Fibroblast of lung (primary cell): Measurements from ENCODE around the gene ZNF548.

ENCODE experiments used
- EZH2 ChIP-seq: IDR thresholded peaks from 2 replicates; pipeline ENCODE4 v1.5.1; 2012; ENCODE audit warnings: low read length, control low read depth, mild to moderate bottlenecking; ENCODE audit errors: missing control alignments
- TF ChIP-seq, protein P1 (sequence below), 2 donors: IDR thresholded peaks in 1 of 2; conservative IDR thresholded peaks in 1 of 2; 1 replicate in 1 of 2; 2 replicates in 1 of 2; pipeline ENCODE4 v1.5.1; 2011 to 2012; ENCODE audit warnings: low read length in 2 of 2, control low read depth in 1 of 2, inconsistent platforms in 1 of 2, low read depth in 1 of 2, mild to moderate bottlenecking in 1 of 2

DNA sequence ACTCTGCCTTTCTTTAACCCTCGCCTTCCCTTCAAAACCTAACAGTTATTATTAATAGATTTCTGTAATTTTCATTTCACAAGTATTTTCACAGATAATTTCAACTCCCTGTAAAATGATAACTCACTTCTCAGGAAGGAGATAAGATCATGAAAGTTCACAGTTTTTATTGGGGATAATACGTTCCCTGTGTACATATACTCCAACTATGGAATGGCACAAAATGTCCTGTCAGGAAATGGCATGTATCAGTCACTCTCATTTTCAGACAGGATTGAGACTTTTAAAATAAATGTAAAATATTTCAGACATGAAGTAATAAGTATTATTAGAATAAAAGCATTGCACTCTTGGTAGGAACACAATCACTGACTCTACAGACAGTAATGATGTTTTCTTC is 27.2 kb upstream of the ZNF548 start:
- no peak for TF ChIP-seq EZH2
- TF ChIP-seq, protein P1, sequence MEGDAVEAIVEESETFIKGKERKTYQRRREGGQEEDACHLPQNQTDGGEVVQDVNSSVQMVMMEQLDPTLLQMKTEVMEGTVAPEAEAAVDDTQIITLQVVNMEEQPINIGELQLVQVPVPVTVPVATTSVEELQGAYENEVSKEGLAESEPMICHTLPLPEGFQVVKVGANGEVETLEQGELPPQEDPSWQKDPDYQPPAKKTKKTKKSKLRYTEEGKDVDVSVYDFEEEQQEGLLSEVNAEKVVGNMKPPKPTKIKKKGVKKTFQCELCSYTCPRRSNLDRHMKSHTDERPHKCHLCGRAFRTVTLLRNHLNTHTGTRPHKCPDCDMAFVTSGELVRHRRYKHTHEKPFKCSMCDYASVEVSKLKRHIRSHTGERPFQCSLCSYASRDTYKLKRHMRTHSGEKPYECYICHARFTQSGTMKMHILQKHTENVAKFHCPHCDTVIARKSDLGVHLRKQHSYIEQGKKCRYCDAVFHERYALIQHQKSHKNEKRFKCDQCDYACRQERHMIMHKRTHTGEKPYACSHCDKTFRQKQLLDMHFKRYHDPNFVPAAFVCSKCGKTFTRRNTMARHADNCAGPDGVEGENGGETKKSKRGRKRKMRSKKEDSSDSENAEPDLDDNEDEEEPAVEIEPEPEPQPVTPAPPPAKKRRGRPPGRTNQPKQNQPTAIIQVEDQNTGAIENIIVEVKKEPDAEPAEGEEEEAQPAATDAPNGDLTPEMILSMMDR (conservative IDR thresholded peaks at IDR 0.05 in 1 of 2, IDR thresholded peaks at IDR 0.05 in 1 of 2; ENCODE audit: low read depth in 1 of 2, low read length in 2 of 2): no peak
